Activated naive CD8-positive, alpha-beta T cell treated with anti-CD3 and anti-CD28 coated beads for 36 hours (primary cell): ENCODE results near the gene KIF2C. TPM values are rescaled to one million over a fixed set of nuclear protein-coding genes. Genes with fewer than 3 reads are reported as not detected.
A peak's percentile ranks its signal among the peaks of the same experiment; 100 is the strongest.
"Not testable (repeated sequence)": the region's sequence is repeated elsewhere in the genome, so short reads cannot be mapped to it uniquely, and the experiment has no call there.

Source experiments
- DNase-seq: peaks from one replicate; pipeline ENCODE4 v3.0.0; 2021
- H3K27ac Mint-ChIP-seq: one replicate; pipeline ENCODE4 v1.8.0; 2022; ENCODE audit warnings: mild to moderate bottlenecking, moderate library complexity, mixed read lengths
- H3K27me3 Mint-ChIP-seq: one replicate; pipeline ENCODE4 v1.8.0; 2022; ENCODE audit warnings: mild to moderate bottlenecking, mixed read lengths
- H3K36me3 Mint-ChIP-seq: one replicate; pipeline ENCODE4 v1.8.0; 2021; ENCODE audit warnings: mild to moderate bottlenecking, mixed read lengths
- H3K4me1 Mint-ChIP-seq: one replicate; pipeline ENCODE4 v1.8.0; 2021; ENCODE audit warnings: mixed read lengths
- H3K4me3 Mint-ChIP-seq: one replicate; pipeline ENCODE4 v1.8.0; 2022; ENCODE audit warnings: mild to moderate bottlenecking, moderate library complexity, mixed read lengths
- H3K9me3 Mint-ChIP-seq: one replicate; pipeline ENCODE4 v1.8.0; 2022; ENCODE audit warnings: mixed read lengths
- total RNA-seq, 2 experiments: library from RNA; stranded (reverse); gene quantifications; one replicate each; pipeline ENCODE4 v1.2.3, GENCODE V29; 2021

The KIF2C gene
- total RNA-seq, 2 experiments from 2014 or later: 65.0 to 71.0 TPM

- H3K4me3 Mint-ChIP-seq: peak overlapping the region; percentile 82
- peaks cover 66% of the 10 kb centered on the region for H3K4me1 Mint-ChIP-seq
- H3K27ac Mint-ChIP-seq: peak overlapping the region; percentile 83
- H3K27me3 Mint-ChIP-seq: peaks cover 7% of the 10 kb centered on the region
- no peaks in the 10 kb centered on the region for H3K9me3 Mint-ChIP-seq
- peaks cover 18% of the 10 kb centered on the region for H3K36me3 Mint-ChIP-seq
- DNase-seq: no peak
These were observed 14.5 kb upstream of the KIF2C start for GRCh38 chr1:44724955-44725698.

- Mint-ChIP-seq H3K27ac (peak within 1 kb of the TSS; percentile 99), H3K4me3 (peak within 1 kb of the TSS; percentile 67), H3K27me3 (peaks cover 4% of the 10 kb centered on the region), H3K9me3 (no peaks in the 10 kb centered on the region), H3K36me3 (peaks cover 10% of the 10 kb centered on the region), H3K4me1 (peaks cover 46% of the 10 kb centered on the region)
- DNase-seq: peak; percentile 88
These were observed 8.7 kb upstream of the KIF2C start, which contains the start of gene RNU5D-1 for GRCh38 chr1:44730741-44731512. Gene RNU5D-1 (minus strand): TSS chr1:44731170.

- DNase-seq: no peak
- no peaks in the 10 kb centered on the region for H3K9me3 Mint-ChIP-seq
- peaks cover 28% of the 10 kb centered on the region for H3K4me1 Mint-ChIP-seq
- no peak overlapping the region for H3K4me3 Mint-ChIP-seq
- H3K27me3 Mint-ChIP-seq: peaks cover 4% of the 10 kb centered on the region
- H3K36me3 Mint-ChIP-seq: peaks cover 3% of the 10 kb centered on the region
- no peak overlapping the region for H3K27ac Mint-ChIP-seq
These were observed 6.3 kb upstream of the KIF2C start for GRCh38 chr1:44733365-44733764.

- no peak for DNase-seq
- Mint-ChIP-seq H3K27ac (no peak overlapping the region), H3K4me1 (peaks cover 27% of the 10 kb centered on the region), H3K27me3 (peaks cover 4% of the 10 kb centered on the region), H3K4me3 (no peak overlapping the region), H3K36me3 (peaks cover 3% of the 10 kb centered on the region), H3K9me3 (no peaks in the 10 kb centered on the region)
These were observed 5.9 kb upstream of the KIF2C start for GRCh38 chr1:44733784-44734183.

GRCh38 chr1:44735992-44736391, 3.6 kb upstream of the KIF2C start:
- DNase-seq: no peak
- Mint-ChIP-seq H3K27ac (no peak overlapping the region), H3K27me3 (peaks cover under 1% of the 10 kb centered on the region), H3K4me3 (no peak overlapping the region), H3K36me3 (peaks cover 5% of the 10 kb centered on the region), H3K9me3 (no peaks in the 10 kb centered on the region), H3K4me1 (peaks cover 13% of the 10 kb centered on the region)

- not testable (repeated sequence) for H3K27me3 Mint-ChIP-seq, DNase-seq, H3K9me3 Mint-ChIP-seq
- Mint-ChIP-seq H3K27ac (peak overlapping the region; percentile 92), H3K4me3 (peak overlapping the region; percentile 97), H3K36me3 (peaks cover 19% of the 10 kb centered on the region), H3K4me1 (peaks cover 12% of the 10 kb centered on the region)
These were observed 707 bp upstream of the KIF2C start for GRCh38 chr1:44738953-44739306.

- Mint-ChIP-seq H3K27ac (peak overlapping the region; percentile 92), H3K4me1 (peaks cover 12% of the 10 kb centered on the region), H3K4me3 (peak overlapping the region; percentile 97), H3K9me3 (no peaks in the 10 kb centered on the region), H3K36me3 (peaks cover 23% of the 10 kb centered on the region), H3K27me3 (no peaks in the 10 kb centered on the region)
- DNase-seq: no peak
These were observed 561 bp downstream of the KIF2C start for GRCh38 chr1:44740179-44740617.

GRCh38 chr1:44743211-44743610, 3.6 kb downstream of the KIF2C start:
- DNase-seq: no peak
- Mint-ChIP-seq H3K27ac (peak overlapping the region; percentile 6), H3K36me3 (peaks cover 33% of the 10 kb centered on the region), H3K4me1 (peaks cover 12% of the 10 kb centered on the region), H3K9me3 (no peaks in the 10 kb centered on the region), H3K27me3 (no peaks in the 10 kb centered on the region), H3K4me3 (no peak overlapping the region)

- no peak for DNase-seq
- no peaks in the 10 kb centered on the region for H3K9me3 Mint-ChIP-seq
- H3K27ac Mint-ChIP-seq: no peak overlapping the region
- no peaks in the 10 kb centered on the region for H3K27me3 Mint-ChIP-seq
- peaks cover 10% of the 10 kb centered on the region for H3K4me1 Mint-ChIP-seq
- H3K36me3 Mint-ChIP-seq: peaks cover 31% of the 10 kb centered on the region
- H3K4me3 Mint-ChIP-seq: no peak overlapping the region
These were observed 8.2 kb downstream of the KIF2C start for GRCh38 chr1:44747878-44748277.

GRCh38 chr1:44757420-44757819, 17.8 kb downstream of the KIF2C start:
- peaks cover 16% of the 10 kb centered on the region for H3K4me1 Mint-ChIP-seq
- no peaks in the 10 kb centered on the region for H3K9me3 Mint-ChIP-seq
- H3K27me3 Mint-ChIP-seq: no peaks in the 10 kb centered on the region
- no peak overlapping the region for H3K4me3 Mint-ChIP-seq
- DNase-seq: no peak
- H3K27ac Mint-ChIP-seq: peak overlapping the region; percentile 6
- peaks cover 62% of the 10 kb centered on the region for H3K36me3 Mint-ChIP-seq

- H3K36me3 Mint-ChIP-seq: peaks cover 61% of the 10 kb centered on the region
- no peaks in the 10 kb centered on the region for H3K9me3 Mint-ChIP-seq
- no peak for DNase-seq
- no peak overlapping the region for H3K27ac Mint-ChIP-seq
- no peak overlapping the region for H3K4me3 Mint-ChIP-seq
- no peaks in the 10 kb centered on the region for H3K27me3 Mint-ChIP-seq
- peaks cover 5% of the 10 kb centered on the region for H3K4me1 Mint-ChIP-seq
These were observed 19.4 kb downstream of the KIF2C start for GRCh38 chr1:44759077-44759476.

GRCh38 chr1:44760876-44761275, 21.2 kb downstream of the KIF2C start:
- no peak for DNase-seq
- Mint-ChIP-seq H3K27ac (no peak overlapping the region), H3K4me3 (no peak overlapping the region), H3K27me3 (no peaks in the 10 kb centered on the region), H3K36me3 (peaks cover 55% of the 10 kb centered on the region), H3K9me3 (no peaks in the 10 kb centered on the region), H3K4me1 (peaks cover 5% of the 10 kb centered on the region)

- H3K27me3 Mint-ChIP-seq, H3K4me3 Mint-ChIP-seq, H3K4me1 Mint-ChIP-seq, H3K9me3 Mint-ChIP-seq, DNase-seq, H3K27ac Mint-ChIP-seq: not testable (repeated sequence)
- H3K36me3 Mint-ChIP-seq: peaks cover 22% of the 10 kb centered on the region
These were observed 26.8 kb downstream of the KIF2C start for GRCh38 chr1:44766421-44766820.

- Mint-ChIP-seq H3K4me1 (peaks cover 31% of the 10 kb centered on the region), H3K36me3 (peaks cover 59% of the 10 kb centered on the region), H3K4me3 (peak within 1 kb of the TSS; percentile 94), H3K9me3 (no peaks in the 10 kb centered on the region), H3K27ac (peak within 1 kb of the TSS; percentile 97), H3K27me3 (no peaks in the 10 kb centered on the region)
- peak; percentile 86 for DNase-seq
These were observed 35.7 kb downstream of the KIF2C start, which contains the start of gene RPS8 for GRCh38 chr1:44775078-44775929. Gene RPS8 (plus strand): TSS chr1:44775540. CDS start chr1:44775597, 57 bp downstream.
